T-cell (primary cell): ENCODE results near the gene HLA-G. TPM values are rescaled to one million over a fixed set of nuclear protein-coding genes. Genes with fewer than 3 reads are reported as not detected.
"Not testable (repeated sequence)": the region's sequence is repeated elsewhere in the genome, so short reads cannot be mapped to it uniquely, and the experiment has no call there.

Experiments
- ATAC-seq, 4 experiments: fragments of 200-7000 bp in 3 of 4; fragments of 150-1000 bp in 1 of 4; cut with Tn5 transposase; replicated peaks in 1 of 4; 1 replicate in 3 of 4; 2 replicates in 1 of 4; pipeline ENCODE4 v1.10.0; 2021; ENCODE audit warnings: moderate library complexity in 3 of 4, mild to moderate bottlenecking in 2 of 4, moderate number of reproducible peaks in 1 of 4
- CTCF ChIA-PET, 2 donors: fragments of 300-600 bp; sonication (Branson Sonifier 250); formaldehyde crosslinking; loops; one replicate each; lab custom pipeline; 2022; ENCODE audit warnings: antibody characterized with exemption in 2 of 2; lab: Charles Lee
- POLR2A ChIA-PET, 2 donors: fragments of 300-600 bp; sonication (Branson Sonifier 250); formaldehyde crosslinking; loops; one replicate each; lab custom pipeline; 2022; ENCODE audit warnings: antibody characterized with exemption in 2 of 2; lab: Charles Lee
- DNase-seq, 35 experiments: peaks; one replicate each; pipeline versions ENCODE4 v3.0.0 to v3.0.0-alpha.2; 2013 to 2023
- H3K27ac ChIP-seq: one replicate; pipeline ENCODE4 v1.5.1; 2013; ENCODE audit warnings: low read length
- H3K27me3 ChIP-seq, 2 experiments: replicated peaks in 1 of 2; 1 replicate in 1 of 2; 2 replicates in 1 of 2; pipeline versions ENCODE4 v1.6.1 to v1.7.0; 2013; ENCODE audit warnings: low read length in 1 of 2, mixed read lengths in 1 of 2; ENCODE audit not compliant: control insufficient read depth in 2 of 2, insufficient read depth in 2 of 2; ENCODE audit errors: extremely low read depth in 1 of 2
- H3K36me3 ChIP-seq, 2 donors: 1 replicate in 1 of 2; 2 replicates in 1 of 2; pipeline versions ENCODE4 v1.6.1 to v1.7.0; 2013; ENCODE audit warnings: low read length in 1 of 2; ENCODE audit not compliant: control insufficient read depth in 2 of 2, insufficient read depth in 1 of 2; ENCODE audit errors: extremely low read depth in 1 of 2
- H3K4me1 ChIP-seq, 2 experiments: 1 replicate in 1 of 2; 2 replicates in 1 of 2; pipeline versions ENCODE4 v1.6.1 to v1.7.0; 2013; ENCODE audit warnings: low read length in 2 of 2, mixed read lengths in 1 of 2; ENCODE audit not compliant: insufficient read depth in 2 of 2, control insufficient read depth in 1 of 2; ENCODE audit errors: extremely low read depth in 1 of 2
- H3K4me3 ChIP-seq, 2 donors: 1 replicate in 1 of 2; 2 replicates in 1 of 2; pipeline versions ENCODE4 v1.5.1 to v1.7.0; 2013; ENCODE audit warnings: mild to moderate bottlenecking in 2 of 2, low read length in 1 of 2, moderate library complexity in 1 of 2; ENCODE audit not compliant: control insufficient read depth in 1 of 2; ENCODE audit errors: extremely low read depth in 1 of 2
- H3K9me3 ChIP-seq: 2 replicates; pipeline ENCODE4 v1.7.0; 2013
- H3K27ac Mint-ChIP-seq, 2 donors: one replicate each; pipeline ENCODE4 v1.8.0; 2020 to 2021; ENCODE audit warnings: mild to moderate bottlenecking in 2 of 2, mixed read lengths in 2 of 2
- H3K27me3 Mint-ChIP-seq, 2 donors: one replicate each; pipeline ENCODE4 v1.8.0; 2021 to 2022; ENCODE audit warnings: mixed read lengths in 2 of 2
- H3K36me3 Mint-ChIP-seq: one replicate; pipeline ENCODE4 v1.8.0; 2021; ENCODE audit warnings: mixed read lengths
- H3K4me1 Mint-ChIP-seq, 3 donors: one replicate each; pipeline ENCODE4 v1.8.0; 2020 to 2022; ENCODE audit warnings: mixed read lengths in 3 of 3, mild to moderate bottlenecking in 1 of 3
- H3K4me3 Mint-ChIP-seq, 3 donors: one replicate each; pipeline ENCODE4 v1.8.0; 2020 to 2022; ENCODE audit warnings: mild to moderate bottlenecking in 3 of 3, mixed read lengths in 3 of 3, moderate library complexity in 3 of 3
- H3K9me3 Mint-ChIP-seq, 3 donors: one replicate each; pipeline ENCODE4 v1.8.0; 2020 to 2022; ENCODE audit warnings: mixed read lengths in 3 of 3
- WGBS: methylation state at CpG from one replicate; pipeline ENCODE4 v1.1.5; 2013; ENCODE audit warnings: missing lambda C conversion rate; ENCODE audit not compliant: insufficient coverage; 5-methylcytosine and 5-hydroxymethylcytosine counted together
- total RNA-seq, 35 experiments: library from RNA in 6 of 35; stranded (reverse) in 6 of 35; fragments of 120-200 nt in 1 of 35; gene quantifications; one replicate each; pipeline versions ENCODE4 v1.2.1 to v1.2.4 and lab custom pipeline; 2013 to 2026

Gene HLA-G
- total RNA-seq, 5 donors from 2014 or later (not counting 1 experiment from before 2014, with no cell fraction given), result 0.23 to 3.5 (median 0.86) TPM; not detected in 1

- no peak overlapping the region for H3K27ac Mint-ChIP-seq
- no peaks in the 10 kb centered on the region for H3K4me1 Mint-ChIP-seq
These were observed 36.6 kb downstream of the HLA-G start for GRCh38 chr6:29864037-29864810.

GRCh38 chr6:29865631-29866030 is 38.0 kb downstream of the HLA-G start:
- H3K9me3 ChIP-seq, result no peaks in the 10 kb centered on the region
- peaks cover 53 to 61% of the 10 kb centered on the region in 2 donors for H3K27me3 Mint-ChIP-seq
- no peaks in the 10 kb centered on the region for H3K4me1 Mint-ChIP-seq
- no peaks in the 10 kb centered on the region for H3K4me1 ChIP-seq
- ChIA-PET CTCF (no interaction called here), POLR2A (no interaction called here)
- H3K27ac ChIP-seq, result no peak overlapping the region
- WGBS, result no CpG with 5 or more reads among the region's 1 CpG
- no peak for DNase-seq
- no peaks in the 10 kb centered on the region for H3K9me3 Mint-ChIP-seq
- H3K27ac Mint-ChIP-seq, result no peak overlapping the region
- H3K4me3 ChIP-seq, result no peak overlapping the region
- H3K4me3 Mint-ChIP-seq, result no peak overlapping the region
- no peak for ATAC-seq
- H3K27me3 ChIP-seq, result peaks cover 0 to 41% of the 10 kb centered on the region in 2 experiments
- no peaks in the 10 kb centered on the region for H3K36me3 Mint-ChIP-seq
- no peaks in the 10 kb centered on the region for H3K36me3 ChIP-seq

More at GRCh38 chr6:29864037-29864810, 36.6 kb downstream of the HLA-G start:
- ATAC-seq (no peak), DNase-seq (no peak)
- Histone ChIP-seq H3K27me3 (peaks cover 0 to 41% of the 10 kb centered on the region in 2 experiments), H3K36me3 (no peaks in the 10 kb centered on the region), H3K27ac (no peak overlapping the region), H3K4me3 (no peak overlapping the region), H3K4me1 (no peaks in the 10 kb centered on the region), H3K9me3 (no peaks in the 10 kb centered on the region)
- Mint-ChIP-seq H3K4me3 (no peak overlapping the region), H3K9me3 (no peaks in the 10 kb centered on the region), H3K36me3 (no peaks in the 10 kb centered on the region), H3K27me3 (peaks cover 53 to 61% of the 10 kb centered on the region in 2 donors)
- CTCF ChIA-PET, result no interaction called here
- 30% methylated on average over 8 of the region's 24 CpGs for WGBS
- POLR2A ChIA-PET, result no interaction called here

- Histone ChIP-seq H3K9me3 (no peaks in the 10 kb centered on the region), H3K4me1 (no peaks in the 10 kb centered on the region), H3K27ac (no peak overlapping the region), H3K4me3 (no peak overlapping the region), H3K27me3 (peaks cover 0 to 17% of the 10 kb centered on the region in 2 experiments), H3K36me3 (no peaks in the 10 kb centered on the region)
- Mint-ChIP-seq H3K36me3 (no peaks in the 10 kb centered on the region), H3K27ac (no peak overlapping the region), H3K4me3 (no peak overlapping the region), H3K27me3 (peaks cover 26 to 30% of the 10 kb centered on the region in 2 donors), H3K9me3 (no peaks in the 10 kb centered on the region), H3K4me1 (no peaks in the 10 kb centered on the region)
- no peak for ATAC-seq
- ChIA-PET POLR2A (interaction anchor here in 1 of 2 donors (0.6 kb wide), 1 partner anchor 238 kb away, joined by 5 read pairs; no protein-coding TSS in a partner anchor), CTCF (no interaction called here)
- WGBS, result 19% methylated on average over 2 of the region's 2 CpGs
- no peak for DNase-seq
These were observed 42.5 kb downstream of the HLA-G start for GRCh38 chr6:29870104-29870503.

GRCh38 chr6:29872791-29873190 is 45.2 kb downstream of the HLA-G start:
- WGBS, result 50% methylated on average over 2 of the region's 3 CpGs
- CTCF ChIA-PET, result no interaction called here

GRCh38 chr6:29875257-29875656 is 47.6 kb downstream of the HLA-G start:
- ATAC-seq, result no peak
- CTCF ChIA-PET, result no interaction called here
- no peaks in the 10 kb centered on the region for H3K27me3 Mint-ChIP-seq
- Histone ChIP-seq H3K27ac (no peak overlapping the region), H3K4me3 (no peak overlapping the region), H3K27me3 (no peaks in the 10 kb centered on the region), H3K36me3 (no peaks in the 10 kb centered on the region), H3K4me1 (no peaks in the 10 kb centered on the region), H3K9me3 (no peaks in the 10 kb centered on the region)
- WGBS, result no CpG with 5 or more reads among the region's 1 CpG
- POLR2A ChIA-PET, result no interaction called here
- no peaks in the 10 kb centered on the region for H3K36me3 Mint-ChIP-seq
- no peaks in the 10 kb centered on the region for H3K4me1 Mint-ChIP-seq
- no peak overlapping the region for H3K4me3 Mint-ChIP-seq
- no peaks in the 10 kb centered on the region for H3K9me3 Mint-ChIP-seq
- DNase-seq, result no peak
- H3K27ac Mint-ChIP-seq, result no peak overlapping the region

More at GRCh38 chr6:29872791-29873190, 45.2 kb downstream of the HLA-G start:
- Mint-ChIP-seq H3K36me3 (no peaks in the 10 kb centered on the region), H3K9me3 (no peaks in the 10 kb centered on the region), H3K4me3 (no peak overlapping the region), H3K4me1 (no peaks in the 10 kb centered on the region), H3K27me3 (peaks cover 9 to 12% of the 10 kb centered on the region in 2 donors), H3K27ac (no peak overlapping the region)
- Histone ChIP-seq H3K27me3 (peaks cover 0 to 3% of the 10 kb centered on the region in 2 experiments), H3K9me3 (no peaks in the 10 kb centered on the region), H3K4me3 (no peak overlapping the region), H3K4me1 (no peaks in the 10 kb centered on the region), H3K36me3 (no peaks in the 10 kb centered on the region), H3K27ac (no peak overlapping the region)
- no peak for ATAC-seq
- POLR2A ChIA-PET, result no interaction called here
- DNase-seq, result no peak

- DNase-seq, H3K4me3 ChIP-seq, H3K4me1 ChIP-seq, ATAC-seq, H3K27ac ChIP-seq, H3K36me3 ChIP-seq, H3K9me3 ChIP-seq, H3K27me3 Mint-ChIP-seq, H3K4me3 Mint-ChIP-seq, H3K36me3 Mint-ChIP-seq, H3K4me1 Mint-ChIP-seq, H3K27ac Mint-ChIP-seq, POLR2A ChIA-PET, H3K9me3 Mint-ChIP-seq, H3K27me3 ChIP-seq, CTCF ChIA-PET: not testable (repeated sequence)
- no CpG with 5 or more reads among the region's 6 CpGs for WGBS
These were observed 48.1 kb downstream of the HLA-G start for GRCh38 chr6:29875734-29876133.
